ENCODE results near the gene NKAIN2.
"Not testable (repeated sequence)": the region's sequence is repeated elsewhere in the genome, so short reads cannot be mapped to it uniquely, and the experiment has no call there.

Gene NKAIN2

DNA sequence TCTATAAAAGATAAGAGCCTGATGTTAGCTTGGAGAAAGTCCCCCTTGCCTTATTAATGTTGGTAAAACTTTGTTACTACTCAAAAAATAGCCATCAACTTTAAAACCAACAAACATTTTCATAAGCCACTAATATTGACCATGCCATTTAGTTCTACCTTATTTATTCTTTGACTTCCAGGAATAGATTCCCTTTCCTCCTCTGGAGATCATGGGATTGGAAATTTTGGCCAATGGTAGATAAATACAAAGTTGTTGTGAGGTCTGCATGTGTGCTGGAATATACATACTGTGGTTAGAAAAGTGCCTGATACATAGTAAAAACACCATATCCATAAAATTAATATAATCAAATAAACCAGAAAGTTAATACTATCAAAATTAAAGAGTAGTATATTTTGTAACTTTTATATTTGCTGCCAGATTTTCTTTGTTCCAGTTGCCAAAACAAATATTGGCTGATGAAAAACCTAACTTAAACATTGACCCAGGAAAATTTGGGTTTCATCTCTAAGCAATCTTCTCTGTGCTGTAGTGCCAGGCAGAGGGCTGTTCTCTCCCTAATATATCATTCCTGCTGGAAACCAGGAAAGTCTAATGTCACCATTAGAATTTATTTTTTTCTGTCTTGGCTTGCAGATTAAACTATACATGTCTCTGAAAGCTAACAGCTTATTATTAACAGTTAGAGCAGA is 169.1 kb downstream of the NKAIN2 start:
- Histone ChIP-seq H3K9ac (ENCODE audit: low read length) (no peak overlapping the region), H3K4me3 (ENCODE audit: low read length) (no peak overlapping the region), H3K4me1 (ENCODE audit: control insufficient read depth, low read depth, low read length) (no peaks in the 10 kb centered on the region), H3K27me3 (ENCODE audit: control insufficient read depth, insufficient read depth, low read length) (no peaks in the 10 kb centered on the region), H3K27ac (ENCODE audit: low read length) (no peak overlapping the region), H3K9me3 (ENCODE audit: control insufficient read depth, low read depth, low read length) (no peaks in the 10 kb centered on the region), H3K36me3 (ENCODE audit: control insufficient read depth, low read depth, low read length) (no peaks in the 10 kb centered on the region)

DNA sequence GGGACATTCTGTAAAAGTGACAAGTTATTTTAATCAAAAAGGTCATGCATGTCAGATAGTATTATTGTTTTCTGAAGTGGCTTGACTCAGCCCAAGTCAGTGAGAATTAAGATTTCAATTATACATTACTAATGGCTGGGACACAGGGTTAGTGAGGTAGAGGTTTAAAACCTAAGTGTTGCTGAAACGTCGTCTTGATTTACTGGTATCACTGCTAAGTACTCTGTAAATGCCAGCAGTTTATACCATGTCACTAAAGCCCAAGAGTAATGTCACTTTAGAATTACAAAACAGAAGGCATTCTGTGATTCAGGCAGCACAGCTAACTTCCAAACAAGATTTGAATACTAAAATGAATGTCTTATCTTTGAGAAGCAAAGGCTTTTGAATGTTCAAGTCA is 176.6 kb downstream of the NKAIN2 start:
- no peak overlapping the region for H3K4me3 ChIP-seq (ENCODE audit: low read length)
- H3K9me3 ChIP-seq (ENCODE audit: control insufficient read depth, low read depth, low read length): no peaks in the 10 kb centered on the region
- H3K27me3 ChIP-seq (ENCODE audit: control insufficient read depth, insufficient read depth, low read length): no peaks in the 10 kb centered on the region
- H3K36me3 ChIP-seq (ENCODE audit: control insufficient read depth, low read depth, low read length): no peaks in the 10 kb centered on the region
- H3K9ac ChIP-seq (ENCODE audit: low read length): no peak overlapping the region
- H3K4me1 ChIP-seq (ENCODE audit: control insufficient read depth, low read depth, low read length): no peaks in the 10 kb centered on the region
- no peak overlapping the region for H3K27ac ChIP-seq (ENCODE audit: low read length)

DNA sequence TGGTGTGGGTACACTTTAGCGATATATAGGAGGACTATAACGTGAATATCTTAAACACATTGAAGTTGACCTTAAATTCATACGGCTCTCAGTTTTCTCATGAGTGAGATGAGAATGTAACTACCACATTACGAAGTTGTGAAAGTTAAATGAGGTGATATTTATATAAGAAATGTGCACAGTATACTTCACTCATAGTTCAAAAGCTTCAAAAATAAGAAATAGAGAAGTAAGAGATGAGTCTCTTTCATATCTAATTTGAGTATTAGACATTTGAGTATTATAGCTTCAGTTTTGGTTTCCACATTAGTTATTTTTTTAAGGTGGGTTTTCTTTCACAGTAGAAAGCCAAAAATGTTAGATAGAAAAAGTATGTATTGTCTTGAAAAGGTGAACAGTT is 183.3 kb downstream of the NKAIN2 start:
- H3K4me3 ChIP-seq (ENCODE audit: low read length): no peak overlapping the region

DNA sequence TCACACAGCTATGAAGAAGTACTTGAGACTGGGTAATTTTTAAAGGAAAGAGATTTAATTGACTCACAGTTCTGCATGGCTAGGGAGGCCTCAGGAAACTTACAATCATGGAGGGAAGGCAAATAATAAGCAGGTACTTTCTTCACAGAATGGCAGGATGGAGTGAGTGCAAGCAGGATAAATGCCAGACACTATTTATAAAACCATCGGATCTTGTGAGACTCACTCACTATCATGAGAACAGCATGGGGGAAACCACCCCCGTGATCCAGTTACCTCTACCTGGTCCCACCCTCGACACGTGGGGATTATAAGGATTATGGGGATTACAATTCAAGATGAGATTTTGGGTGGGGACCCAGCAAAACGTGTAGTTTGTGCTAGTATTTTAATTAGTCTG is 186.3 kb downstream of the NKAIN2 start:
- H3K27ac ChIP-seq (ENCODE audit: low read length); H3K9ac ChIP-seq (ENCODE audit: low read length); H3K27me3 ChIP-seq (ENCODE audit: control insufficient read depth, insufficient read depth, low read length); H3K36me3 ChIP-seq (ENCODE audit: control insufficient read depth, low read depth, low read length); H3K9me3 ChIP-seq (ENCODE audit: control insufficient read depth, low read depth, low read length); H3K4me3 ChIP-seq (ENCODE audit: low read length); H3K4me1 ChIP-seq (ENCODE audit: control insufficient read depth, low read depth, low read length): not testable (repeated sequence)

More for the DNA sequence above, 183.3 kb downstream of the NKAIN2 start:
- Histone ChIP-seq H3K36me3 (ENCODE audit: control insufficient read depth, low read depth, low read length) (no peaks in the 10 kb centered on the region), H3K9me3 (ENCODE audit: control insufficient read depth, low read depth, low read length) (no peaks in the 10 kb centered on the region), H3K9ac (ENCODE audit: low read length) (no peak overlapping the region), H3K27ac (ENCODE audit: low read length) (no peak overlapping the region), H3K27me3 (ENCODE audit: control insufficient read depth, insufficient read depth, low read length) (no peaks in the 10 kb centered on the region), H3K4me1 (ENCODE audit: control insufficient read depth, low read depth, low read length) (no peaks in the 10 kb centered on the region)

DNA sequence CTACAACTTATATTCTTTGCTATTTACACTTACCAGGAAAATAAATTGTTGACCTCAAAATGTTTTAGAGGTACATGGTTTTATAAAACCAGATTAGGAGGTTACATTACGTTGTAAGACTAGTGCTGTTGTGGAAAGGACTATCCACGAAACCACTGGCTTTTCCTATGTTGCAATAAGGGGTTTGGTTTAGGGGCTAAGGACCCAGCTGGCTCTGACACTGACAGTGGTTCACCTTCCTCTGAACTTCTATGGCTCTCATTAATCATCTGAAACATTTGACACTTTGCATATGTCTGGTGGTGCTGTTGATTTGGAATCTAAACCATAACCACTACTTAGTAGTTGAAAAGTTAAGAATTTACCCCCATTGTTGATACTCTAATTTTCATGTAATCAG is 186.7 kb downstream of the NKAIN2 start:
- no peak overlapping the region for H3K9ac ChIP-seq (ENCODE audit: low read length)
- H3K9me3 ChIP-seq (ENCODE audit: control insufficient read depth, low read depth, low read length): no peaks in the 10 kb centered on the region
- H3K4me3 ChIP-seq (ENCODE audit: low read length): no peak overlapping the region
- no peak overlapping the region for H3K27ac ChIP-seq (ENCODE audit: low read length)
- H3K36me3 ChIP-seq (ENCODE audit: control insufficient read depth, low read depth, low read length): no peaks in the 10 kb centered on the region
- H3K27me3 ChIP-seq (ENCODE audit: control insufficient read depth, insufficient read depth, low read length): no peaks in the 10 kb centered on the region
- H3K4me1 ChIP-seq (ENCODE audit: control insufficient read depth, low read depth, low read length): no peaks in the 10 kb centered on the region

DNA sequence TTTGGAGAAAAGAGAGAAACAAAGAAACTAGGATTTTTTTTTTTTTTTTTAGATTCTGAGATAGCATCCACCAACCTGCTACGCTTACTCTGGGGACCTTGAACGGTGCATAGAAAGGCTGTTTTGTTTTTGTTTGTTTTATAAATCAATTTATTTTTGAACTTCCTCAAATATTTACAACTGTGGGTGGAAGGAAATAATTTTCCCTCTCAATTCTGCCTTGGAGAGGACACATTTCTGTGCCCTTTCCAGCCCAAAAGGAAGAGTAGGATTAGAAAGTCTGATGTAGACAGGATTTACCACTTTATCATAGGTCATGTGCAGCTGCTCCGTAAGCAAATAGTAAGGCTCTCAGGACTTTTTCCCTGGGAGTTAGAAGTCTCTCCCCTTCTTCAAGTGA is 190.5 kb downstream of the NKAIN2 start:
- no peak overlapping the region for H3K9ac ChIP-seq (ENCODE audit: low read length)
- no peaks in the 10 kb centered on the region for H3K36me3 ChIP-seq (ENCODE audit: control insufficient read depth, low read depth, low read length)
- no peaks in the 10 kb centered on the region for H3K4me1 ChIP-seq (ENCODE audit: control insufficient read depth, low read depth, low read length)
- no peak overlapping the region for H3K27ac ChIP-seq (ENCODE audit: low read length)
- no peak overlapping the region for H3K4me3 ChIP-seq (ENCODE audit: low read length)
- no peaks in the 10 kb centered on the region for H3K27me3 ChIP-seq (ENCODE audit: control insufficient read depth, insufficient read depth, low read length)
- no peaks in the 10 kb centered on the region for H3K9me3 ChIP-seq (ENCODE audit: control insufficient read depth, low read depth, low read length)

DNA sequence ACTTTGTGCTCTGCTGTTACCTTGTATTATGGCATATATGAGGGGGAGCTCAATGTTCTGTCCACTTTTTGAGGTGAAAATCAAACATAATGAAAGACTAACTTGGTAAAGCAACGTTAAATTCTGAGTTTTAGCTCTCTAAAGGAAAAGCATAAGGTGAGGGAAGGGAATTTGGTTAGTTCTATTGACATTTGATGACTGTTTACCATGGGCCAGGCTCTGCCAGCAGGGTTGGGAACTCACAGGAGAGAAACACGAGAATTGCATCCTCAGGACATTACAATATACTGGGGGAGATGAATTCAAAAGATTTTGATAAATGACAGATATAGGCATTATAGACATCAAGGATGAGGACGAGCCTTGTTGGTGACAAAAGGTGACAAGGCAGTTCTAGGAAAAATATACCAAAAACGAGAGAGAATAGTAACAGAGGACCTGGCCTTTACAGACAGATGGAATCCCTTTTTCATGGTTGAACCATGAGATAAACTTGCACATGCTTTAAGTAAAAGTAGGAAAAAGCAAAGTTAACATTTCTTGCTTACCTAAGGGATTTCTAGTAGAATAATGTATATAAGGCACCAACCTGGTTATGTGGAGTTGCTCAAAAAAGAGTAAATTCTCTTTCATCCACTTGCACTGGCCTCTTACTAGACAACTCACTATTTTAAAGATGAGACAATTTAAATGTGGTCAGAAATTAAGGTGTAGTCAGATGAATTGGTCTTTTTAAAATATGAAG is 191.4 kb downstream of the NKAIN2 start:
- no peaks in the 10 kb centered on the region for H3K36me3 ChIP-seq (ENCODE audit: control insufficient read depth, low read depth, low read length)
- H3K27ac ChIP-seq (ENCODE audit: low read length): no peak overlapping the region
- H3K9ac ChIP-seq (ENCODE audit: low read length): no peak overlapping the region
- H3K4me1 ChIP-seq (ENCODE audit: control insufficient read depth, low read depth, low read length): no peaks in the 10 kb centered on the region
- H3K4me3 ChIP-seq (ENCODE audit: low read length): no peak overlapping the region
- H3K27me3 ChIP-seq (ENCODE audit: control insufficient read depth, insufficient read depth, low read length): no peaks in the 10 kb centered on the region
- H3K9me3 ChIP-seq (ENCODE audit: control insufficient read depth, low read depth, low read length): no peaks in the 10 kb centered on the region

DNA sequence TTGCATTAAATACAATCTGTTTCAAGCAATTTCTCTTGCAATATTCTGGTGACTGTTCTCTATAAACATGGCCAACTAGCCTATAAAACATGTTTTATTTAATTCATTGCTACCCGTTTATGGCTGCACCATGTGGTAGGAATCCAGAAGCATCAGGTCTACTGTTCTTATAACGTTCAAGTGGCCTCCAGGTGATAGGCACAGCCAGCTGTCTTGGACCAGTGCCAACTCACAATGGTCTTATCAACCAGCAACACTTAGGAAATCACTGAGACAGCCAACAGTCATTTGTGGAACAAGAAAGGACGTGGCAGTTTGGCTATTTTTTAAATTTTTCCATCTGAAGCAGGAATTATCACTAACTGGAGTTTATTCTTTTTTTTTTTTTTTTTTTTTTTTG is 193.6 kb downstream of the NKAIN2 start:
- no peaks in the 10 kb centered on the region for H3K27me3 ChIP-seq (ENCODE audit: control insufficient read depth, insufficient read depth, low read length)
- no peak overlapping the region for H3K9ac ChIP-seq (ENCODE audit: low read length)
- no peak overlapping the region for H3K4me3 ChIP-seq (ENCODE audit: low read length)
- no peaks in the 10 kb centered on the region for H3K36me3 ChIP-seq (ENCODE audit: control insufficient read depth, low read depth, low read length)
- no peak overlapping the region for H3K27ac ChIP-seq (ENCODE audit: low read length)
- no peaks in the 10 kb centered on the region for H3K9me3 ChIP-seq (ENCODE audit: control insufficient read depth, low read depth, low read length)
- H3K4me1 ChIP-seq (ENCODE audit: control insufficient read depth, low read depth, low read length): no peaks in the 10 kb centered on the region

DNA sequence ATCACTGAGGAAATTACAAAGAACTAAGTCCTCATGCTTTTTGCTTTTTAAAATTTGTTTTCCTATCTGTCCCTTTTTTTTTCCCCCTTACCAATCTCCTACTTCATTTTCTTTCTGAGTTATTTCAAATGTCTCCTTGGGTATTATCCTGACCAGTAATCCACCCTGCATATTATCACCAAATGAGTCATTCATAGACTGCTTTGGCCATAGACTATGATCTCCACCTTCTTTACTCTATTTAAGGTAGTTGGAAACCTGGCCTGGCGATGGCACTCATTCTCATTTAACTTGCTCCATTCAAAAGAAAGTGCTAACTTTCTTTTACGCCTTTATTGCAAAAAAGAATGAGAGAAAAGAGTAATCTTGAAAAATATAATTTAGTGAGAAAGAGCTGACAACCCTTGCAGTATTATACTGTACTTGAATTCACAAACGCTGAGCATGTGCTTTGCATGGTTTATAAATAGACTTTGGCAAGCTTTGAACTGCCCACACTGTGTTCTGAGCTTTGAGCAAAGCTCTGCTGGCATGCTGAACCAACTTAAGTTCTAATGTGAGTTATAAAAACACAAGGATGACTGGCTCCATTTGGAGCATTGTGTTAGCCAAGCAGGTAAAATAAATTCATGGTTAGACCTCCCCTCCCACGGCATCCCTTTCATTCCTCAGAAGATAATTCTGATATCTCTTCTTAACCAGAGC is 198.9 kb downstream of the NKAIN2 start:
- H3K27ac ChIP-seq (ENCODE audit: low read length): no peak overlapping the region
- no peaks in the 10 kb centered on the region for H3K4me1 ChIP-seq (ENCODE audit: control insufficient read depth, low read depth, low read length)
- H3K4me3 ChIP-seq (ENCODE audit: low read length): no peak overlapping the region
- no peaks in the 10 kb centered on the region for H3K9me3 ChIP-seq (ENCODE audit: control insufficient read depth, low read depth, low read length)
- H3K36me3 ChIP-seq (ENCODE audit: control insufficient read depth, low read depth, low read length): no peaks in the 10 kb centered on the region
- H3K9ac ChIP-seq (ENCODE audit: low read length): no peak overlapping the region
- no peaks in the 10 kb centered on the region for H3K27me3 ChIP-seq (ENCODE audit: control insufficient read depth, insufficient read depth, low read length)

DNA sequence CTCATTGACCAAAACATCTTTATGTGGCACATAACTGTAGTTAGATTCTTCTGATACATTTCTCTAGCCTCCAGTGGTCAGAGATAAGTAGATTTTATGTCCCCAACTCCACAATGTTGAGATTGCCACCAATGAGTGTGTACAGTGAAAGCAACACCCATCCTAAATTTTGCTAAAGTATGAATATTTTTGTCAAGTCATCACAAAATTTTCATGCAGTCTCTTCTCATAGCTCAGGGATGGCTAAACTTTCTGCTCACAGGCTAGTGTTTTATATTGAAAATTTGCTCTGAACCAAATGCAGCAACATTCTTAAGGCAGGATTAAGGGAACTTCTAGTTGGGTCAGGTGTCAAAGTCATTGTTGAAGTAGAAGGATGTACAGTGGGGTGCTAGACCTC is 203.6 kb downstream of the NKAIN2 start:
- Histone ChIP-seq H3K27me3 (ENCODE audit: control insufficient read depth, insufficient read depth, low read length) (no peaks in the 10 kb centered on the region), H3K4me1 (ENCODE audit: control insufficient read depth, low read depth, low read length) (no peaks in the 10 kb centered on the region), H3K4me3 (ENCODE audit: low read length) (no peak overlapping the region), H3K9me3 (ENCODE audit: control insufficient read depth, low read depth, low read length) (no peaks in the 10 kb centered on the region), H3K9ac (ENCODE audit: low read length) (no peak overlapping the region), H3K27ac (ENCODE audit: low read length) (no peak overlapping the region), H3K36me3 (ENCODE audit: control insufficient read depth, low read depth, low read length) (no peaks in the 10 kb centered on the region)

DNA sequence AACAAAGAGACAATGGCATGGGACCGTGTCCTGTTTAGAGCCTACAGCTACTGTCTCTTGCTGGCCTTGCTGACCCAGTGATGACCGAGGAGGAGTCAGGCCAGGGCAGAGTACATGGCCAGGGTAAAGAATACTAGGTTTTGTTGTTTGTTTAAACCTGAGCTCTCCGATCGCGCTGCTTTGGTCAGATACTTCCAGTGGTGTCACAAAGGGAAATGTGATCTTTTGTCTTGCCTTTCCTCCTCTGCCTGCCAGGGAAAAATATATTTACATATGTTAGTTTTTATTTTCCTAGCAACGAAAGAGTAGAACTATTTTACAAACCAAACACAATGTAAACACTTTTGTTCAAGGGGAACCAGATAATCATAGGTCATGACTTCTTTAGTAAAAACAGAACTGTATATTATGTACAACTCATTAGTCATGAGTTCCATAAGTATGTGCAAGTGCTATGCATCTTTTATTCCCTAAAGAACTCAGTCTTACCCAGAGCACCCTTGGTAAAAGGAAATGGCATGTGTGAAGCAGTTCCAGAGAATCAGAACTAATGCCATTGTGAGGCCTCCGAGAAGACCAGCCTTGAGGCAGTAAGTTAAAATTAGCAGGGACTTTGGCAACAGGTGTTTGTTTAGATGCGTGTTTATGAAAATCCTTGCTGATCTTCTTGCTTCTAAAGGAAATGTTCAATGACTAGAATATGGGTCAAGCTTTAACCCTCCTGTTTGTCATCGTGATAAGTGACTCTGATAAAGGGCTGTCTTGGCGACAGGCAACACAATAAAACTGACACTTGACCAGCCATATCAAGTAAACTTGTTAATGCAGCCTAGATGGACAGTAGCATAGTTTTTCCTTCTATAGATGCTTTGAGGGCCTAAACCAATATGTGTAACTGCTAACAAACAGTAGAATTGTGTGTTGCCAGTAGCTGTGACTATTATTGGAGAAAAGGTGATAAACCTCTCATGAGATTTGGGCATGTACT is 204.6 kb downstream of the NKAIN2 start:
- H3K9me3 ChIP-seq (ENCODE audit: control insufficient read depth, low read depth, low read length): no peaks in the 10 kb centered on the region
- H3K9ac ChIP-seq (ENCODE audit: low read length): no peak overlapping the region
- no peaks in the 10 kb centered on the region for H3K36me3 ChIP-seq (ENCODE audit: control insufficient read depth, low read depth, low read length)
- H3K27ac ChIP-seq (ENCODE audit: low read length): no peak overlapping the region
- H3K27me3 ChIP-seq (ENCODE audit: control insufficient read depth, insufficient read depth, low read length): no peaks in the 10 kb centered on the region
- no peaks in the 10 kb centered on the region for H3K4me1 ChIP-seq (ENCODE audit: control insufficient read depth, low read depth, low read length)
- H3K4me3 ChIP-seq (ENCODE audit: low read length): no peak overlapping the region
